Psoas muscle (tissue), 8 donors: ENCODE results near the gene AGPS. TPM values are rescaled to one million over a fixed set of nuclear protein-coding genes. Genes with fewer than 3 reads are reported as not detected.

Source experiments
- ATAC-seq, 4 donors: fragments of 200-7000 bp; cut with Tn5 transposase; one replicate each; pipeline ENCODE4 v1.9.1; 2020; ENCODE audit warnings: moderate library complexity in 3 of 4, mild to moderate bottlenecking in 2 of 4
- DNase-seq, 2 donors: peaks; one replicate each; pipeline ENCODE4 v3.0.0-alpha.2; 2020
- H3K27ac ChIP-seq: fragments of 200-600 bp; one replicate; pipeline ENCODE4 v1.8.0; 2022
- H3K27me3 ChIP-seq, 3 donors: fragments of 200-600 bp in 1 of 3; one replicate each; pipeline versions ENCODE4 v1.6.1 to v1.8.0; 2013 to 2022; ENCODE audit warnings: low read length in 2 of 3, mild to moderate bottlenecking in 2 of 3, moderate library complexity in 1 of 3; ENCODE audit not compliant: insufficient read depth in 3 of 3
- H3K36me3 ChIP-seq, 2 donors: fragments of 200-600 bp in 1 of 2; one replicate each; pipeline versions ENCODE4 v1.6.1 to v1.8.0; 2013 to 2022; ENCODE audit warnings: low read depth in 1 of 2, mild to moderate bottlenecking in 1 of 2, moderate library complexity in 1 of 2; ENCODE audit not compliant: insufficient read depth in 1 of 2
- H3K4me1 ChIP-seq: fragments of 200-600 bp; one replicate; pipeline ENCODE4 v1.8.0; 2022
- H3K4me3 ChIP-seq: fragments of 200-600 bp; one replicate; pipeline ENCODE4 v1.8.0; 2022; ENCODE audit warnings: mild to moderate bottlenecking
- H3K9me3 ChIP-seq: fragments of 200-600 bp; one replicate; pipeline ENCODE4 v1.8.0; 2022
- WGBS, 3 donors: extraction: QIAGEN DNeasy Blood & Tissue Kit; methylation state at CpG; one replicate each; pipeline versions ENCODE4 v1.1.6 to v1.1.7; 2013; 5-methylcytosine and 5-hydroxymethylcytosine counted together
- intact Hi-C, 2 donors: fragments of 100-400 bp; cut with DNase I; formaldehyde crosslinking; loops; one replicate each; pipeline versions ENCODE4 v1.11.0 to v1.14.2; 2022
- polyA plus RNA-seq, 3 donors: library from polyadenylated mRNA; stranded (reverse); fragments of 200-250 nt; gene quantifications; one replicate each; pipeline ENCODE4 v1.2.3, GENCODE V29; 2013
- total RNA-seq, 4 donors: library from RNA; stranded (reverse); fragmentation: NEBNext Ultra II Directional in 2 of 4; extraction: Animal tissue kit (Norgen Biotek cat#: 25700) in 2 of 4; gene quantifications; one replicate each; pipeline versions ENCODE4 v1.2.1 to v1.2.4, GENCODE V29; 2021 to 2023
- TF ChIP-seq, protein P1 (sequence below): fragments of 200-600 bp; IDR thresholded peaks from one replicate; pipeline ENCODE4 v1.8.0; 2022; ENCODE audit warnings: antibody characterized with exemption
- donor health status: healthy with polysubstance abuse.
- donor health status: DM: no; HTN: no; CAD: no; lungs with moderate emphysema.
- donor health status: Bipolar disorder and iron deficiency.
- donor health status: healthy.
- donor health status: DM: yes; HTN: yes; CAD: no.
- donor health status: DM: no; HTN: no; CAD: no.
- donor health status: DM: no; HTN: no; CAD: no.
- donor health status: DM: yes; HTN: yes; CAD: no.

The AGPS gene
- total and polyA plus RNA-seq, 7 donors = 7.8 to 32.2 (median 26.6) TPM

DNA sequence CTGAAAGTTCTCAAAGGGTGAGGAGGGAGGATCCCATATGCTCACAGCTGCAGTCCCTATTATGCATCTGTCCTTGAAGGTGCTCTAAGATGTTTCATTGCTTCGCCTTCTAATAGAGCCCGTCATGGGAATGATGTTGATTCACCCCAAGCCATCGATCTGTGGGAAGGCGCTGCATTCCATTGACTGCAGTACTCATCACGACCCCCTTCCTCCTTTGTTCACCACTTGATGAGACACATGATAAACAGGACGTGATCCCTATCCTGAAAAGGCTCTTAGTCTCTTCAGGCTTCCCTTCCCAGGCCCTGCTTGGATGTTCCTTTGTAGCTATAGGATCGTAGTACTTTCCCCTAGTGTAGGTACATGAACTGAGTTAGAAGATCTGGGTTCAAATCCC is 181.8 kb downstream of the AGPS start:
- Histone ChIP-seq H3K27me3 (no peaks in the 10 kb centered on the region), H3K4me3 (no peak overlapping the region), H3K36me3 (no peaks in the 10 kb centered on the region), H3K4me1 (no peaks in the 10 kb centered on the region), H3K27ac (no peak overlapping the region), H3K9me3 (no peaks in the 10 kb centered on the region)
- TF ChIP-seq, protein P1, sequence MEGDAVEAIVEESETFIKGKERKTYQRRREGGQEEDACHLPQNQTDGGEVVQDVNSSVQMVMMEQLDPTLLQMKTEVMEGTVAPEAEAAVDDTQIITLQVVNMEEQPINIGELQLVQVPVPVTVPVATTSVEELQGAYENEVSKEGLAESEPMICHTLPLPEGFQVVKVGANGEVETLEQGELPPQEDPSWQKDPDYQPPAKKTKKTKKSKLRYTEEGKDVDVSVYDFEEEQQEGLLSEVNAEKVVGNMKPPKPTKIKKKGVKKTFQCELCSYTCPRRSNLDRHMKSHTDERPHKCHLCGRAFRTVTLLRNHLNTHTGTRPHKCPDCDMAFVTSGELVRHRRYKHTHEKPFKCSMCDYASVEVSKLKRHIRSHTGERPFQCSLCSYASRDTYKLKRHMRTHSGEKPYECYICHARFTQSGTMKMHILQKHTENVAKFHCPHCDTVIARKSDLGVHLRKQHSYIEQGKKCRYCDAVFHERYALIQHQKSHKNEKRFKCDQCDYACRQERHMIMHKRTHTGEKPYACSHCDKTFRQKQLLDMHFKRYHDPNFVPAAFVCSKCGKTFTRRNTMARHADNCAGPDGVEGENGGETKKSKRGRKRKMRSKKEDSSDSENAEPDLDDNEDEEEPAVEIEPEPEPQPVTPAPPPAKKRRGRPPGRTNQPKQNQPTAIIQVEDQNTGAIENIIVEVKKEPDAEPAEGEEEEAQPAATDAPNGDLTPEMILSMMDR = no peak
- DNase-seq (no peak), ATAC-seq (no peak)
- intact Hi-C loops = no loop called here
- 90 to 91% (median 91%) methylated on average over 7 of the region's 7 CpGs for WGBS, 3 donors

DNA sequence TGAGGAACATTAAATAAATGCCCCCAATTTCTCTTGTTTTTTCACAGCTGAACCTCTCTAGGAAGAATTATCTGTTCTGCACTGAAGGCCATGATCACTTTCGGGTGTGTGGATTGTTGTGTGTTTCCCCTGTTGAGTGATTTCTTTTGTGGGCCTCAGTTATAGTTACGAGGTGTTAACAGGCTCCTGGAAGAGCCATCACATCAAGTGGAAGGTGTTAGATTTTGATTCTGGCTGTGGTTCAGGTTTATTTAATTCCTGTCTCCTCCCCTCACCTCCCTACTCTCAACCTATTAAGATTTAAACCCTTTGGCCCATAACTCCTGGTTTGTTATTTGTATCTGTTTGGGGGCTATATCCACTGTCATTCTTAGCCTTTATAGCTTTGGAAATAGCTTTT is 182.8 kb downstream of the AGPS start:
- Histone ChIP-seq H3K27ac (no peak overlapping the region), H3K27me3 (no peaks in the 10 kb centered on the region), H3K9me3 (no peaks in the 10 kb centered on the region), H3K4me3 (no peak overlapping the region), H3K4me1 (no peaks in the 10 kb centered on the region), H3K36me3 (no peaks in the 10 kb centered on the region)
- no peak for DNase-seq
- WGBS, 3 donors = 96 to 100% (median 98%) methylated on average over 2 of the region's 2 CpGs
- TF ChIP-seq, protein P1 = no peak
- ATAC-seq = no peak
- intact Hi-C loops = no loop called here

DNA sequence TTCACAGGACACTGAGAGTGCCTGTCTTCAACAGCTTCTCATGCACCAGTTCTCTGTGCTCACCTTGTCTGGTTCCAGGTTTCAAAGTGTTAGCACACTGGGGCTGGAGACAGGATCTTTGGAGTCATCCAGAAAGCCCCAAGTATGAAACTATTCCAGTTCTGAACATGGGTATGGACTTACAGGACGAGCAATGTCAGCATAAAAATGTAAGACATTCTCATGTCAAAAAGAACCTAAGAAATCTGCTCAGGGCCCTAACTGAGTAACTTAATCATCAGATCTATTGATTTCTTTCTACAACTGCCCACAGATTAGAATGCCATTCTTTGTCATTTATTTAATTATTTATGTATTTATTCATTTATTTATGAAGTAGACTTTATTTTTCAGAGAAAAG is 184.5 kb downstream of the AGPS start:
- TF ChIP-seq, protein P1 = no peak
- Histone ChIP-seq H3K36me3 (no peaks in the 10 kb centered on the region), H3K27me3 (no peaks in the 10 kb centered on the region), H3K9me3 (no peaks in the 10 kb centered on the region), H3K4me1 (no peaks in the 10 kb centered on the region), H3K4me3 (no peak overlapping the region), H3K27ac (no peak overlapping the region)
- ATAC-seq (no peak), DNase-seq (no peak)
- intact Hi-C loops = no loop called here
- WGBS, 3 donors = 81 to 93% (median 86%) methylated on average over 1 of the region's 1 CpG

DNA sequence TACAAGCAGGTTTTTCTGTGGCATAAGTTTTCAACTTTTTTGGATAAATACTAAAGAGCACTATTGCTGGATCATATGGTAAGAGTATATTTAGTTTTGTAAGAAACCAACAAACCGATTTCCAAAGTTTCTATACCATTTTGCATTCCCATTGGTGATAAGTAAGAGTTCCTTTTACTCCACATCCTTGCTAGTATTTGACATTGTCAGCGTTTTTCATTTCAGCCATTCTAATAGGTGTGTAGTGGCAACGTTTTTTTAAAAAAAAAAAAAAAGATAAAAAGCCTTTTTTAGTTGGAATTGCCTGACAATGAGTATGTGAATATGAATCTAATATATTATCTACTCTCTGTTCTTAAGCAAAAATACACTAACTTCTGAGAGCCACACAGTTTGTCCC is 185.9 kb downstream of the AGPS start:
- ATAC-seq (no peak), DNase-seq (no peak)
- H3K27me3 ChIP-seq = no peaks in the 10 kb centered on the region
- TF ChIP-seq, protein P1 = no peak
- no peaks in the 10 kb centered on the region for H3K4me1 ChIP-seq
- WGBS, 3 donors = 83 to 84% (median 83%) methylated on average over 3 of the region's 3 CpGs
- H3K9me3 ChIP-seq = no peaks in the 10 kb centered on the region
- H3K27ac ChIP-seq = no peak overlapping the region
- intact Hi-C loops = no loop called here
- no peak overlapping the region for H3K4me3 ChIP-seq
- no peaks in the 10 kb centered on the region for H3K36me3 ChIP-seq

DNA sequence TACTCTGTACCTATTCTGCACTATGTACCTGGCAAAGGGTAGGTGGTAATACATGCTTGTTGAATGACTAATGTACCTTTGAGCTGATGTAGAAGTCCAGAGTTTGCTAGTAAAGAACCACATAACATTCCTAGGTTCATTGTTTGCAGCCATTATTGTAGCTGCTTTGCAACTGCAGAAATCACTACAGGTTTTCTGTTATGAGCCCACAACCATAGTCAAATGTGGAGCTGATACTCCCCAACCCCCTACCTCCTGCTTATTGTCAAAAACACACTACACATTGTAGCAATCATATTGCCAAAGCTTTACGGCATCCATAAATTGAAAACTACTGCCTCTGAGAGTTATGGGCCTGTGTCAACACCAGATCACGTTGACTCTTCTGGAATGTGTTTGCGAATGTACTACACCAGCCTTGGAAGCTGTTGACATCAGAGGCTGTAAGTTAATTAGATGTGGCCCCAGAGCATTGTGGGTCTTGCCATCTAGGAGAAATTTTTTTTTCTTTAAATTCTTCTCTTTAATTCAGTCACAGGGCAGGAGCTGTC is 187.0 kb downstream of the AGPS start:
- intact Hi-C loops = no loop called here
- Histone ChIP-seq H3K27me3 (no peaks in the 10 kb centered on the region), H3K9me3 (no peaks in the 10 kb centered on the region), H3K36me3 (no peaks in the 10 kb centered on the region), H3K4me1 (no peaks in the 10 kb centered on the region), H3K4me3 (no peak overlapping the region), H3K27ac (no peak overlapping the region)
- DNase-seq (no peak), ATAC-seq (no peak)
- 79 to 86% (median 81%) methylated on average over 3 of the region's 3 CpGs for WGBS, 3 donors
- TF ChIP-seq, protein P1 = no peak
